Activated CD4-positive, CD25-positive, alpha-beta regulatory T cell treated with anti-CD3 and anti-CD28 coated beads, Interleukin-2, amount 50 U/mL, for 72 hours (primary cell): ENCODE results near the gene NLRP1.

Experiments used
- DNase-seq: peaks from one replicate; pipeline ENCODE4 v3.0.0; 2021

The NLRP1 gene

GRCh38 chr17:5466295-5466694, 118.0 kb downstream of the NLRP1 start:
- DNase-seq, result no peak

GRCh38 chr17:5464717-5465507, 119.4 kb downstream of the NLRP1 start:
- no peak for DNase-seq
